ENCODE results near the gene PTPN11.
"Not testable (repeated sequence)": the region's sequence is repeated elsewhere in the genome, so short reads cannot be mapped to it uniquely, and the experiment has no call there.

The PTPN11 gene

GRCh38 chr12:112448165-112448564 is 29.4 kb downstream of the PTPN11 start:
- not testable (repeated sequence) for DNase-seq (ENCODE audit: low read depth)

- DNase-seq (ENCODE audit: low read depth) = no peak
Observed at GRCh38 chr12:112450725-112451124, 32.0 kb downstream of the PTPN11 start.

DNA sequence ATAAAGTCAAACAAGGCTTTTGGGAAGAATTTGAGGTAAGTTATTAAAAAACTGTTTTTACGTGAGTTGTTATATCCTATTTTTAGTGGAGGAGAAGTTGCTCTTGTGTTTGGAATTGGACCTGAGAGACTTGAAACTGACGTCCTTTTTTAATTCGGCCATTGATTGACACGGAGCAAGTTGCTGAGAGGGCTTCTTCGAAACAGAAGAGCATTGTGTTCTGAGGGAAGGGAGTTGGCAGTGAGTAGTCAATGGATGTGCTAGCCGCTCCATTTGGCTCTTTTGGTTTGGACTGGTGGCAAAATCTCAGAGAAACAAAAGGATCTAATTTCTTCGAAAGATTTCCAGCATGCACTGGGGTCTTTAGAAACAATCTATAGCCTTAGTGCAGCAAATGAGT is 37.3 kb downstream of the PTPN11 start:
- no peak for DNase-seq (ENCODE audit: low read depth)

GRCh38 chr12:112457142-112457541 is 38.4 kb downstream of the PTPN11 start:
- not testable (repeated sequence) for DNase-seq (ENCODE audit: low read depth)

- no peak for DNase-seq (ENCODE audit: low read depth)
Observed at GRCh38 chr12:112458330-112458729, 39.6 kb downstream of the PTPN11 start.

GRCh38 chr12:112458751-112459150 is 40.0 kb downstream of the PTPN11 start:
- DNase-seq (ENCODE audit: low read depth) = no peak

DNA sequence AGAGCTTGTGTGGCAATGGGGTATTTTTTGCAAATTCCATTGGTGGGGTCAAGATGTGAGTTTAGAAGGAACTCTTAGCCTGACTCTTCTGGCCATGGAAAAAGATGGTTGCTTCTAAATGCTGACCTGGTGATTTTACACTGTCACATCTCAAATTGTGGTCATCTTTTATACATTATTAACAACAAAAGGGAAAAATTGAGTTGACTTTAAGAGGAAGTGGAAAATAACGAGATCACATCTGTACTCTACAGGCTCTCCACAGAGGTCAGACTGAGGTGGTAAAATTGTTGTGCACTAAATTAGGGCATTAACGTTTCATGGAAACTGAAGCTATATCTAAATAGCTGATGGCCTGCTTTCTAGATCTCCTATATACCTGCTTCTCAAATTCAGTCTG is 44.7 kb downstream of the PTPN11 start:
- no peak for DNase-seq (ENCODE audit: low read depth)

- DNase-seq (ENCODE audit: low read depth) = no peak
Observed at GRCh38 chr12:112464605-112465004, 45.9 kb downstream of the PTPN11 start.

DNA sequence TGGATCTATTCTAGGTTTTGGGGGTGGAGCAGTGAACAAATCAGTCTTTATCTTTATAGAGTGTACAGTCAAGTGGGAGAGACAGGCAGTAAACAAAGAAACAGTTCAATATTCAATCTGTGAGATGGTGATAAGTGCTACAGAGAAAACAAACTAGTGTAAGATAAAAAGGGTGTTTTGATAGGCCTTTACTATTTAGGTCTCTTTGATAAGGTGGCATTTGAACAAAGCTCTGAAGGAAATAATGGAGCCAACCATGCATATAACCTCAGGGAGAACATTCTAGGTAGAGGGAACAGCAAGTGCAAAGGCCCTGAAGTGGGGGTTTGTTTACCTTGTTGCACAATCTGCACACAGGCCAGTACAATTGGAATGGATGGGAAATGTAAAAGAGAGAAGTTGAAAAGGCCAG is 47.3 kb downstream of the PTPN11 start:
- no peak for DNase-seq (ENCODE audit: low read depth)

DNA sequence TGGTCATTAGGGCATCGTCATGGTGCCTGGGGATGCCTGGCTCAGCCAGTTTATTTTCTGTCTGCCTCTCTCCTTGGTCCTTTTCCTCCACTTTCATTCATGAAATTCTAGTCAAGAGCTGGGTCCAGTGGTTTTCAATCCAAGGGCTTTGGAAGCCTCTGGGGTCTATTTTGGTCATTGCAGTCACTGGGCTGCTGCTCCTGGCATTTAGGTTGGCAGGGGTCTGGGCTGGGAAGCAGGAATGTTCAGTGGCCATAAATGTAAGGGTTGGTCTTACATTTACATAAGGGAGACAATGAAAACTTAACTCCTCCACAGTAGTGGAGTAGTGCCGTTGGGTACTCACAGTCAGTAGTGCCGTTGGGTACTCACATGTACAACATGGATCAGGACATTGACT is 48.1 kb downstream of the PTPN11 start:
- no peak for DNase-seq (ENCODE audit: low read depth)

DNA sequence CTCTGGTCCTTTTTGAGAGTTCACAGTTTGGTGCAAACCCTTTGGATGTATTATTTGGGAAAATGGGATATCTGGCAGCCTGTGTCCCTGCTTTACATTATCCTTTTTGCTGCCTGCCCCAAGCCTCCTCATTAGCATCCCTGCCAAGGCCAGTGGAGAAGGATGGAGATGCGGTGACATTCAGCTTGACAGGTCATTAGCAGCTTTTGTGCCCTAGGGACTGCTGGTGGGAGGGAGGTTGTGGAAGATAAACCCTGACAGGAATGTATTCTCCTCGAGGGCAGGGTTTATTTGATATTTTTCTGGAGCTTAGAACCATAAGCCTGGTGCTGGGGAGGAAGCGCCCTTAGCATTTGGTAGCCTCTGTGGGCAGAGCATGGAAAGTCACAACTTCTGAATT is 49.3 kb downstream of the PTPN11 start:
- no peak for DNase-seq (ENCODE audit: low read depth)

DNA sequence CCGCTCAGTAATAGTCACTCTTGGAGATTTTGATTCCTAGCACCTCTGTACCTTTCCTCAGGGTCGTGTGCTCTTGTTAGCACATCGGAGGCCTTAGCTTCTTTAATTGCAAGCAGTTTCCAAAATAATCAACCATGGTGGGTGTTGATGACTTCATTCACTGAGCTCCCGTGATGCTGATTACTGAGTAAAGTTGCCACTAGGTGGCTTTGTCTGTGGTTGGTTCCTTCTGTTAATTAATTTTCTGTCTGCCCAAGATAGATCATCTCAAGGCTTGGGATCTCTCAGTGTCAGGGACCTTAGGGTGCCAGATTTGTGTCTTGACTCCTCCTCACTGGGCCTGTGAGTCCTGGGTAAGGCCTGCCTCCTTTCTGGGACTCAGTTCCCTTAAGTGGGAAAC is 54.3 kb downstream of the PTPN11 start:
- no peak for DNase-seq (ENCODE audit: low read depth)

DNA sequence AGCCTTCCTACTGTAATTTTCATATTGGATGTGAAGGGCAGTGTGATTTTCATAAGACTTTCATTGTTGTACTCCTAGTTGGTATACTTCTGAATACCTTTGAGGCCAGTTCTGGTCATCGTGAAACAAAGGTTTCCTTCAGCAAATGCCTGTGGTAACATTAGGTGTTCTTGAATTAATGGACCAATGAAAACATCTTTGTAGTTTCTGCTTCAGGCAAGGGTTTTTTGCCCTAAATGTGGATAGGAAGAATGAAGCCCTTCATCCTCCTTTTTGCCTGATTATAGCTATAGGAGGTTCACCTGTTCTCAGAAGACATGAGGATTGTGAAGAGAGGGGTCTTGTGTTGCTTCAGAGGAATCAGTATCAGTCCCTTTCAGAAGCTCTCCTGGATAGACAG is 60.7 kb downstream of the PTPN11 start:
- DNase-seq (ENCODE audit: low read depth) = no peak

DNA sequence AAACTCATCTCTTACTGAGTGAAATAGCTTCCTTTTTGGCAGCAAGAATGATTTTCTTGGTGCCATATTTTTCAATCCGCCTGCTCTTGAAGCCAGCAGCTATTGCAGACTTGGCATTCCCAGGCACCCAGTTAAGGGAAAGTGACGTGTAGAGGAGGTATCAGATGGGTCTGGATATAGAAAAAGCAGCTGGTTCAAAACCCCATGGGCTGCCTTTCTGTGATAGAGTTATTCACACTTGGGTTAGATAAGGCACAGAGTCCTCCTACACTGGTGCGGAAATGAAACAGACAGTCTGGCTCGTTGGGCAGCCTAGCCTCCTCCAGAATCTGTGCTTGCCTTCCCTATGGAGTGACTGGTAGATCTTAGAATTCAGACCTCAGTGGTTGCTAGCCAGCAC is 62.2 kb downstream of the PTPN11 start:
- no peak for DNase-seq (ENCODE audit: low read depth)

GRCh38 chr12:112482733-112483132 is 64.0 kb downstream of the PTPN11 start:
- no peak for DNase-seq (ENCODE audit: low read depth)

DNA sequence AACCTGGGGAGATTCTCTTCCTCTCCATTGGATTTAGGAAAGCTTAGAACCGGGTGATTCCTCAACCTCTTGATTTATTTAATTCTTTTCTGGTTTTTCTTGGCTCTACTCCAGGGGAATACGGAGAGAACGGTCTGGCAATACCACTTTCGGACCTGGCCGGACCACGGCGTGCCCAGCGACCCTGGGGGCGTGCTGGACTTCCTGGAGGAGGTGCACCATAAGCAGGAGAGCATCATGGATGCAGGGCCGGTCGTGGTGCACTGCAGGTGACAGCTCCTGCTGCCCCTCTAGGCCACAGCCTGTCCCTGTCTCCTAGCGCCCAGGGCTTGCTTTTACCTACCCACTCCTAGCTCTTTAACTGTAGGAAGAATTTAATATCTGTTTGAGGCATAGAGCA is 67.6 kb downstream of the PTPN11 start:
- DNase-seq (ENCODE audit: low read depth) = no peak

GRCh38 chr12:112488257-112488876 is 69.6 kb downstream of the PTPN11 start:
- no peak for DNase-seq (ENCODE audit: low read depth)

DNA sequence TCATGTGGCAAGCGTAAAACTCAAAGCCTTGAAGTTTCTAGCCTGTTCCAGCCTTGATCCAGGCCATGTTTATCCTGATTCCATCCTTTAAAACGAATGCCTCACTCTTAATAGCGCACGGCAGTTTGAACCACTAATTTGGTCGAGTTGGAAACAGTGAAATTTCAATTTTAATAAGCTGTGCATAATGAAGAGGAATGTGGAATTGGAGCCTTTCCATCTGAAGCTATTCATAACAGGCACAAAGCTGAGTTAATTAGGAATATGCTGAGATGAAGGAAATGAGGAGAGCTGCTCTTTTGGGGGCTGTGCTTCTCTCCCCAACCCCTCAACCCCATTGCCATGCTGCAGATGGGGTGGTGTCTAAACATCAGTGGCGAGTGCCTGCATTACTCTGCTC is 70.7 kb downstream of the PTPN11 start:
- DNase-seq (ENCODE audit: low read depth) = no peak

DNA sequence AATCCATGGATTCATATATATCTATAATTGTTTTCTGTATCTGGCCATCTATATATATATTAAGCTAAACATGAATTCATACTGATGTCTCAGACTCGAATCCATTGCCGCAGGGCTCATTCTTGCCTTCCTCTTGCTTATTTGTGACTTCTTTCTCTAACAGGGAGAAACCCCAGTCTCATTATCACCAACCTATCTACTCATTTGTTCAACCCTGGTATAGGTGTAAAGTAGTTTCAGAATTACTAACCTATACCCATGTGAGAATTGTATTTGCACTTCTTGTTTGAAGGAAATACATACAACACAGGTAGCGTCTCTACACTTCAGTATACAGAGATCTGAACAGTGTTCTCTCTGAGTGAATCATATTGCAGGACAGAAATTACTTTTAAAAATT is 77.7 kb downstream of the PTPN11 start:
- no peak for DNase-seq (ENCODE audit: low read depth)

DNA sequence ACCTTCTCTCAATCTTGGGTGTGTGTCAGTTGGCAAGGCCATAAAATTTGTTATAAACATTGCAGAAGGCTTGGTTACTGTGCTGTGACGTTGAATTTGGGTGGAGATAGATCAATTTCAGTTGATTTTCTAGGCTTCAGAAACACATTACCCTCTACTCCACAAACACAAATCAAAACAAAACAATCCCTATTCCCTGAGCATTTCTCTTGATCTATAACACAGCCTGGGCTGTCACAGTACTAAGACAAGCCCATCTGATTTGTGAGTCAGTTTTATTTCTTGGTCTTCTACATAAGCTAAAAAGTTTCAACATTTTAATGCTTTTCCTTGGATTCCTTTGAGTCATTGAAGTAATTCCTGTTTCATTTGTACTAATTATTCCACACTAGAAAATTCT is 79.8 kb downstream of the PTPN11 start:
- DNase-seq (ENCODE audit: low read depth) = no peak

DNA sequence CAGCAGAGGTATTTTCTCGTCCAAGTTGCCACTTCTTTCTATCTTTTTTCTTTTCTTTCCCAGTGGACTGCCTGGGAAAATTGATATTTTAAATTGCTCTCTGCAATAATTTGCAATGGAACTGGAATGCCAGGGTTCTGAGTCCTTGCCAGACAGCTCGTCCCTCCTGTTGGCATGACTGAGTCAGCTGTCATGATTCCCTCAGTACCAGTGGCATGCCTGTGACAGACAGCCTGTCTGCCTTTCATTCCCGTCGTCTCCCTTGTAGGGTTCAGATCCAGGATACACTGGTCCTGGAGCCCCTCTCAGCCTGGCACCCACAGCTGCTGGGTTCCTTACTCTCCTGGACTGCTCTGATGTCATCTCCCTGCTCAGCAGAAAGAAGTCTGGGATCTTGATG is 84.8 kb downstream of the PTPN11 start:
- no peak for DNase-seq (ENCODE audit: low read depth)

- no peak for DNase-seq (ENCODE audit: low read depth)
Observed at GRCh38 chr12:112506513-112507166, 87.9 kb downstream of the PTPN11 start.

GRCh38 chr12:112513471-112513870 is 94.7 kb downstream of the PTPN11 start:
- no peak for DNase-seq (ENCODE audit: low read depth)

- no peak for DNase-seq (ENCODE audit: low read depth)
Observed at GRCh38 chr12:112514456-112514855, 95.7 kb downstream of the PTPN11 start.

Measured in stimulated activated CD8-positive, alpha-beta memory T cell treated with anti-CD3 and anti-CD28 coated beads, Interleukin-15, amount 100 ng/mL, for 1 hour (primary cell).